IPS DF 6.9 (cell line): Measurements from ENCODE around the gene CNGA4.
"Not testable (repeated sequence)": the region's sequence is repeated elsewhere in the genome, so short reads cannot be mapped to it uniquely, and the experiment has no call there.

Source experiments
- DNase-seq: peaks from one replicate; pipeline ENCODE4 v3.0.0-alpha.2; 2013; ENCODE audit warnings: low read depth, low spot score
- H3K27ac ChIP-seq: one replicate; pipeline ENCODE4 v1.5.1; 2013; ENCODE audit warnings: low read length, control low read depth
- H3K27me3 ChIP-seq: 2 replicates; pipeline ENCODE4 v1.6.1; 2013; ENCODE audit warnings: mild to moderate bottlenecking, low read length; ENCODE audit not compliant: control insufficient read depth, insufficient read depth
- H3K36me3 ChIP-seq: 2 replicates; pipeline ENCODE4 v1.6.1; 2013; ENCODE audit warnings: low read length; ENCODE audit not compliant: control insufficient read depth, insufficient read depth
- H3K4me1 ChIP-seq: 2 replicates; pipeline ENCODE4 v1.6.1; 2013; ENCODE audit warnings: low read length; ENCODE audit not compliant: control insufficient read depth, insufficient read depth
- H3K4me3 ChIP-seq: 2 replicates; pipeline ENCODE4 v1.5.1; 2013; ENCODE audit warnings: mild to moderate bottlenecking, low read length
- H3K9me3 ChIP-seq: 2 replicates; pipeline ENCODE4 v1.6.1; 2013; ENCODE audit warnings: low read length, inconsistent platforms; ENCODE audit not compliant: control insufficient read depth, insufficient read depth
- WGBS: extraction: QIAGEN DNeasy Blood & Tissue Kit; methylation state at CpG from one replicate; pipeline ENCODE4 v1.1.7; 2013; ENCODE audit warnings: mixed read lengths, missing lambda C conversion rate; ENCODE audit not compliant: insufficient read length, insufficient coverage; 5-methylcytosine and 5-hydroxymethylcytosine counted together

Gene CNGA4

DNA sequence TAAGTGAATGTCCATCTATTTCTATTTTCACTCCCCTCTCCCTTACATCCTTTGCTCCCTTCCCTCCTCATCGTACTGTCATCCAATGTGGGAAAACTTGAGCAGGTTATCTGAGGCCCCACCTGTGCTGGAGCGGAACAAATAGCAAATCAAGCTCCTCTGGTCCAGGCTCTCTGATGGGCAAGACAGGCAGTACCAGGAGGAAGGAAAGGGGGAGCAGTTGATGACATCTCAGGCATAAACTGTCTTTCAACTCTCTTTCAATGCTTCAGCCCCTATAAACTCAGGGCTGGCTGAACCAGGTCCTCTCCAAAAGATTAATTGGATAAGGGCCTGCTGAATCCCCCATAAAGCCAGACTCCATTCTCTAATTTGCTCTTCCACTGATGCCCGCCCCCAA is 19.3 kb downstream of the CNGA4 start:
- no peak overlapping the region for H3K27ac ChIP-seq
- no peaks in the 10 kb centered on the region; the same call in 1 of the 2 replicates for H3K4me1 ChIP-seq
- peaks cover 36% of the 10 kb centered on the region for H3K27me3 ChIP-seq
- H3K36me3 ChIP-seq: no peaks in the 10 kb centered on the region
- no CpG with 5 or more reads among the region's 3 CpGs for WGBS
- H3K9me3 ChIP-seq: no peaks in the 10 kb centered on the region
- no peak for DNase-seq
- no peak overlapping the region for H3K4me3 ChIP-seq

- Histone ChIP-seq H3K36me3 (no peaks in the 10 kb centered on the region), H3K9me3 (no peaks in the 10 kb centered on the region), H3K27me3 (peaks cover 36% of the 10 kb centered on the region), H3K4me3 (no peak overlapping the region; the same call in 1 of the 2 replicates), H3K27ac (no peak overlapping the region), H3K4me1 (no peaks in the 10 kb centered on the region; the same call in 1 of the 2 replicates)
- no peak for DNase-seq
- no CpG with 5 or more reads among the region's 16 CpGs for WGBS
Measured at GRCh38 chr11:6258571-6259081, 19.7 kb downstream of the CNGA4 start.

- no peak for DNase-seq
- no peak overlapping the region for H3K27ac ChIP-seq
- no peaks in the 10 kb centered on the region for H3K9me3 ChIP-seq
- peaks cover 36% of the 10 kb centered on the region for H3K27me3 ChIP-seq
- no peaks in the 10 kb centered on the region for H3K36me3 ChIP-seq
- no peak overlapping the region for H3K4me3 ChIP-seq
- no peaks in the 10 kb centered on the region; the same call in 1 of the 2 replicates for H3K4me1 ChIP-seq
- WGBS: no CpG with 5 or more reads among the region's 5 CpGs
Measured at GRCh38 chr11:6260207-6260726, 21.4 kb downstream of the CNGA4 start.

GRCh38 chr11:6263662-6264061 is 24.8 kb downstream of the CNGA4 start:
- DNase-seq: no peak
- Histone ChIP-seq H3K27ac (no peak overlapping the region), H3K9me3 (no peaks in the 10 kb centered on the region), H3K4me3 (no peak overlapping the region), H3K36me3 (no peaks in the 10 kb centered on the region), H3K27me3 (peaks cover 23% of the 10 kb centered on the region), H3K4me1 (no peaks in the 10 kb centered on the region; the same call in 1 of the 2 replicates)
- WGBS: no CpG with 5 or more reads among the region's 1 CpG

GRCh38 chr11:6268820-6269219 is 29.9 kb downstream of the CNGA4 start:
- no peaks in the 10 kb centered on the region; the same call in 1 of the 2 replicates for H3K4me1 ChIP-seq
- H3K36me3 ChIP-seq: no peaks in the 10 kb centered on the region
- H3K27me3 ChIP-seq: peaks cover 2% of the 10 kb centered on the region; the same call in 1 of the 2 replicates
- H3K27ac ChIP-seq: no peak overlapping the region
- no peaks in the 10 kb centered on the region for H3K9me3 ChIP-seq
- WGBS: no CpG with 5 or more reads among the region's 1 CpG
- DNase-seq: no peak
- no peak overlapping the region for H3K4me3 ChIP-seq

DNA sequence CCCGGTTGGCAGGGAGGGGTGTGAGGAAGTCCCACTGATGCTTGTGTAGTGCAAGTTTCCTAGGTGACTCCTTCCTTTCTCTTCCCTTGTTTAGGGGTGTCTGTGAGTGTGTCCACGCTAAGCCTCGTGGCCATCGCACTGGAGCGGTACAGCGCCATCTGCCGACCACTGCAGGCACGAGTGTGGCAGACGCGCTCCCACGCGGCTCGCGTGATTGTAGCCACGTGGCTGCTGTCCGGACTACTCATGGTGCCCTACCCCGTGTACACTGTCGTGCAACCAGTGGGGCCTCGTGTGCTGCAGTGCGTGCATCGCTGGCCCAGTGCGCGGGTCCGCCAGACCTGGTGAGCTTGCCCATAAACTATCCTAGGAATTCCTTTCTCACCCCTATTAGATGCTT is 31.1 kb downstream of the CNGA4 start:
- no peak overlapping the region for H3K4me3 ChIP-seq
- no peak for DNase-seq
- H3K36me3 ChIP-seq: no peaks in the 10 kb centered on the region
- H3K9me3 ChIP-seq: no peaks in the 10 kb centered on the region
- H3K4me1 ChIP-seq: no peaks in the 10 kb centered on the region; the same call in 1 of the 2 replicates
- H3K27ac ChIP-seq: no peak overlapping the region
- H3K27me3 ChIP-seq: peaks cover 2% of the 10 kb centered on the region; the same call in 1 of the 2 replicates
- no CpG with 5 or more reads among the region's 24 CpGs for WGBS

DNA sequence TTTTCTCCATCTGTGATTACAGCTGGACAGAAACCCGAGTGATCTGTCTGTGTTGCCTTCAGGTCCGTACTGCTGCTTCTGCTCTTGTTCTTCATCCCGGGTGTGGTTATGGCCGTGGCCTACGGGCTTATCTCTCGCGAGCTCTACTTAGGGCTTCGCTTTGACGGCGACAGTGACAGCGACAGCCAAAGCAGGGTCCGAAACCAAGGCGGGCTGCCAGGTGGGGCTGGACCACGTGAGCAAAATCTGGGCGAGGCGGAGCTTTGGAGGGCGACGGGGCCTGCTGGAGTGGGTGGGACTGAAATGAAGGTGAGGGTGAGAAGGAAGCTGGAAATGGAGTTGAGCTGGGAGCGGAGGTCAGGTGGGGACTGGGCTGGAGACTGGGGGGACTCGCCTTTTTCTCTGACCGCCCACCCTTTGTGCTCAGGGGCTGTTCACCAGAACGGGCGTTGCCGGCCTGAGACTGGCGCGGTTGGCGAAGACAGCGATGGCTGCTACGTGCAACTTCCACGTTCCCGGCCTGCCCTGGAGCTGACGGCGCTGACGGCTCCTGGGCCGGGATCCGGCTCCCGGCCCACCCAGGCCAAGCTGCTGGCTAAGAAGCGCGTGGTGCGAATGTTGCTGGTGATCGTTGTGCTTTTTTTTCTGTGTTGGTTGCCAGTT is 31.8 kb downstream of the CNGA4 start:
- no CpG with 5 or more reads among the region's 41 CpGs for WGBS
- no peak overlapping the region for H3K4me3 ChIP-seq
- H3K27me3 ChIP-seq: peaks cover 2% of the 10 kb centered on the region; the same call in 1 of the 2 replicates
- H3K9me3 ChIP-seq: no peaks in the 10 kb centered on the region
- no peaks in the 10 kb centered on the region; the same call in 1 of the 2 replicates for H3K4me1 ChIP-seq
- DNase-seq: no peak
- no peaks in the 10 kb centered on the region for H3K36me3 ChIP-seq
- no peak overlapping the region for H3K27ac ChIP-seq

- DNase-seq: no peak
- no peak overlapping the region for H3K4me3 ChIP-seq
Measured at GRCh38 chr11:6271598-6271997, 32.7 kb downstream of the CNGA4 start.

DNA sequence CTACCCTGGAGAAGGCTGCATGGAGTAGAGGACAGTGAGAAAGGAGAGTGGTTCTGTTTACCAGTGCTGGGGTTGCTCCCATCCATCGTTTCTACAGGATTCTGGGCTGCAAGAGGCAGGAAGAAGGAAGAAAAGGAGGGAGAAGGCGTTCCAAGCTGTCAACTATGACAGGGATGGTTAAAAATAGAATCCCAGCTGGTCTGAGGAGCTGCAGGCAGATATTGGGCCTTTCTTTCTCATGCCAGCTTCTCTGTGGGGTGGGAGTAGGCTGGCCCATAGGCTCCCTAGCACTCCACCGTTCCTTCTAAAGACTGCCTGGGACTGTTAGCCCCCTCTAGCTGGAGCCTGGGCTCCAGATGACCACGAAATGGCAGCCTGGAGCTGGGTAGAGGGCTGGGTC is 34.3 kb downstream of the CNGA4 start:
- no CpG with 5 or more reads among the region's 4 CpGs for WGBS
- no peaks in the 10 kb centered on the region for H3K9me3 ChIP-seq
- no peaks in the 10 kb centered on the region for H3K36me3 ChIP-seq
- H3K27ac ChIP-seq: no peak overlapping the region
- H3K4me1 ChIP-seq: no peaks in the 10 kb centered on the region; the same call in 1 of the 2 replicates
- H3K4me3 ChIP-seq: no peak overlapping the region
- no peak for DNase-seq
- peaks cover 2% of the 10 kb centered on the region; the same call in 1 of the 2 replicates for H3K27me3 ChIP-seq

More at GRCh38 chr11:6271598-6271997, 32.7 kb downstream of the CNGA4 start:
- Histone ChIP-seq H3K36me3 (no peaks in the 10 kb centered on the region), H3K4me1 (no peaks in the 10 kb centered on the region; the same call in 1 of the 2 replicates), H3K27ac (no peak overlapping the region), H3K9me3 (no peaks in the 10 kb centered on the region), H3K27me3 (peaks cover 2% of the 10 kb centered on the region; the same call in 1 of the 2 replicates)
- WGBS: no CpG with 5 or more reads among the region's 3 CpGs

DNA sequence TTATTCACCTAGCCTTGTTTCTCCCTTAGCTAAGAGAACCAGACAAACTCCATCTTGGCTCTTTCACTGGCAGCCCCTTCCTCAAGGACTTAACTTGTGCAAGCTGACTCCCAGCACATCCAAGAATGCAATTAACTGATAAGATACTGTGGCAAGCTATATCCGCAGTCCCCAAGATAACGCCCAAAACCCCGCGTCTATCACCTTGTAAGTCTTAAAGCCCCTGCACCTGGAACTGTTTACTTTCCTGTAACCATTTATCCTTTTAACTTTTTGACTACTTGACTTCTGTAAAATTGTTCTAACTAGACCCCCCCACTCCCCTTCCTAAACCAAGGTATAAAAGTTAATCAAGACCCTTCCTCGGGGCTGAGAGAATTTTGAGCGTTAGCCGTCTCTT is 41.9 kb downstream of the CNGA4 start:
- no CpG with 5 or more reads among the region's 7 CpGs for WGBS
- peaks cover 28% of the 10 kb centered on the region for H3K27me3 ChIP-seq
- H3K27ac ChIP-seq, H3K9me3 ChIP-seq, H3K36me3 ChIP-seq, H3K4me3 ChIP-seq, H3K4me1 ChIP-seq, DNase-seq: not testable (repeated sequence)
